Activated CD4-positive, alpha-beta T cell treated with anti-CD3 and anti-CD28 coated beads for 36 hours (primary cell): ENCODE measurements around the gene GASK1A. TPM values are rescaled to one million over a fixed set of nuclear protein-coding genes. Genes with fewer than 3 reads are reported as not detected.

Source experiments
- ATAC-seq: fragments of 200-7000 bp; cut with Tn5 transposase; one replicate; pipeline ENCODE4 v1.10.0; 2021; ENCODE audit warnings: mild to moderate bottlenecking, moderate library complexity
- CTCF ChIA-PET: fragments of 350-600 bp; sonication (Branson Sonifier 250); formaldehyde crosslinking; loops from one replicate; lab custom pipeline; 2021; ENCODE audit warnings: antibody characterized with exemption; lab: Charles Lee
- POLR2A ChIA-PET: fragments of 350-600 bp; sonication (Branson Sonifier 250); formaldehyde crosslinking; loops from one replicate; lab custom pipeline; 2021; ENCODE audit warnings: antibody characterized with exemption, inconsistent platforms; lab: Charles Lee
- DNase-seq: peaks from one replicate; pipeline ENCODE4 v3.0.0-alpha.2; 2020
- H3K27ac Mint-ChIP-seq: one replicate; pipeline ENCODE4 v1.8.0; 2021; ENCODE audit warnings: mixed read lengths
- H3K27me3 Mint-ChIP-seq: one replicate; pipeline ENCODE4 v1.8.0; 2021; ENCODE audit warnings: mixed read lengths
- H3K36me3 Mint-ChIP-seq: one replicate; pipeline ENCODE4 v1.8.0; 2021; ENCODE audit warnings: low read depth, mixed read lengths
- H3K4me1 Mint-ChIP-seq: one replicate; pipeline ENCODE4 v1.8.0; 2021; ENCODE audit warnings: mixed read lengths
- H3K4me3 Mint-ChIP-seq: one replicate; pipeline ENCODE4 v1.8.0; 2021; ENCODE audit warnings: mild to moderate bottlenecking, moderate library complexity, mixed read lengths
- H3K9me3 Mint-ChIP-seq: one replicate; pipeline ENCODE4 v1.8.0; 2021; ENCODE audit warnings: low read depth, mixed read lengths
- intact Hi-C, 2 experiments: fragments of 100-400 bp; cut with DNase I in 1 of 2; cut with micrococcal nuclease in 1 of 2; formaldehyde crosslinking; loops; one replicate each; pipeline versions ENCODE4 v1.14.2 to v1.15.1; 2022 to 2024; cut with DNase I, micrococcal nuclease
- total RNA-seq, 2 experiments: library from RNA; stranded (reverse); gene quantifications; one replicate each; pipeline ENCODE4 v1.2.3, GENCODE V29; 2021

Gene GASK1A
- total RNA-seq, 2 experiments from 2014 or later = not detected

DNA sequence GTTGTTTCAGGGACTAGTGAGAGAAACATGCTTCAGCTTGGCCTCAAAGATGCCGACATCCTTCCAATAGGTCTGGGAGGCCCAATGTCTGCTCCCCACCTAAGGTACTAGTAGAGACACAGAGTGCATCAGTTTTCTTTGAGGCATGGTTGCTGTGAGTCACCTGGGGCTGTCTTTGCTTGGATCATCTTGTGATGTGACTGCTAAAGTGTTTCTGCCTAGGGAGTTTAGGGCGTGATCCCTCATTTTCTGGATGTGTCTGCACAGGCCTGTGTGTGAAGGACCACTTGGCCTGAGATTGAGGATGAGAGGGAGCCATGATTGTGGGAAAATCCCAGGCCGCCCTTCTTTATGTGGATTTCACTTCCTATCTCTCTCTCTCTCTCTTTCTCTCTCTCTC, 4.8 kb downstream of the GASK1A start:
- peaks cover 12% of the 10 kb centered on the region for H3K27me3 Mint-ChIP-seq
- ATAC-seq = no peak
- ChIA-PET POLR2A (no interaction called here), CTCF (no interaction called here)
- DNase-seq = no peak
- no peaks in the 10 kb centered on the region for H3K36me3 Mint-ChIP-seq
- no peaks in the 10 kb centered on the region for H3K9me3 Mint-ChIP-seq
- no peak overlapping the region for H3K4me3 Mint-ChIP-seq
- H3K27ac Mint-ChIP-seq = no peak overlapping the region
- intact Hi-C loops = no loop called here
- peaks cover 1% of the 10 kb centered on the region for H3K4me1 Mint-ChIP-seq

GRCh38 chr3:42984701-42985100, 5.6 kb downstream of the GASK1A start:
- intact Hi-C loops = no loop called here
- Mint-ChIP-seq H3K9me3 (no peaks in the 10 kb centered on the region), H3K27ac (no peak overlapping the region), H3K4me3 (no peak overlapping the region), H3K36me3 (no peaks in the 10 kb centered on the region), H3K4me1 (no peaks in the 10 kb centered on the region), H3K27me3 (peaks cover 11% of the 10 kb centered on the region)
- ChIA-PET POLR2A (no interaction called here), CTCF (interaction anchor here (1.1 kb wide), 1 partner anchor 13 kb away, joined by 3 read pairs; no protein-coding TSS in a partner anchor)
- ATAC-seq (no peak), DNase-seq (no peak)

DNA sequence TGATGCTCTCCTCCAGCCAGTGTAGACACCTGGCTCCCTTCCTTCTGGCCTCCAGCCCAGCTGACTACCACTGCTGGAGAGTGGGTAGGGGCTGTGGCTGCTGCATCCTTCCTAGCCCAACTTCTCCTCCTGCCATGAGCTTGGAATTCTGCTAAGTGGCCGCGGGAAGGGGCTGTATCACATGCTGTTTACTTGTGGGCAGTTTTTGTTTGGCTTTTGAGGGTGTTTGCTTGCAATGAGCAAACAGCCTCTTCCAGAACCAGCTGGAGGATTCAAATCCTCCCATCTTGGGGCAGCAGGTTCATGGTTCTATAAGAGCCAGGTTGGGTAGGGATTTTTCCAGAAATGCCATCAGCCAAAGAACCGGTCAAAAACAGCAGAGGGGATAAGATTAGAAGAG, 9.0 kb downstream of the GASK1A start:
- CTCF ChIA-PET = interaction anchor here (0.6 kb wide), 1 partner anchor 85 kb away, joined by 3 read pairs; no protein-coding TSS in a partner anchor
- no peaks in the 10 kb centered on the region for H3K27me3 Mint-ChIP-seq
- H3K27ac Mint-ChIP-seq = no peak overlapping the region
- H3K36me3 Mint-ChIP-seq = no peaks in the 10 kb centered on the region
- H3K9me3 Mint-ChIP-seq = no peaks in the 10 kb centered on the region
- DNase-seq (no peak), ATAC-seq (no peak)
- intact Hi-C loops = no loop called here
- POLR2A ChIA-PET = no interaction called here
- H3K4me1 Mint-ChIP-seq = no peaks in the 10 kb centered on the region
- no peak overlapping the region for H3K4me3 Mint-ChIP-seq

- H3K27ac Mint-ChIP-seq = no peak overlapping the region
- no peaks in the 10 kb centered on the region for H3K9me3 Mint-ChIP-seq
- H3K4me3 Mint-ChIP-seq = no peak overlapping the region
- ATAC-seq = no peak
- ChIA-PET CTCF (no interaction called here), POLR2A (no interaction called here)
- DNase-seq = no peak
- H3K36me3 Mint-ChIP-seq = no peaks in the 10 kb centered on the region
- no peaks in the 10 kb centered on the region for H3K4me1 Mint-ChIP-seq
- no peaks in the 10 kb centered on the region for H3K27me3 Mint-ChIP-seq
- intact Hi-C loops = no loop called here
Measured at GRCh38 chr3:42988566-42988965, 9.5 kb downstream of the GASK1A start.

DNA sequence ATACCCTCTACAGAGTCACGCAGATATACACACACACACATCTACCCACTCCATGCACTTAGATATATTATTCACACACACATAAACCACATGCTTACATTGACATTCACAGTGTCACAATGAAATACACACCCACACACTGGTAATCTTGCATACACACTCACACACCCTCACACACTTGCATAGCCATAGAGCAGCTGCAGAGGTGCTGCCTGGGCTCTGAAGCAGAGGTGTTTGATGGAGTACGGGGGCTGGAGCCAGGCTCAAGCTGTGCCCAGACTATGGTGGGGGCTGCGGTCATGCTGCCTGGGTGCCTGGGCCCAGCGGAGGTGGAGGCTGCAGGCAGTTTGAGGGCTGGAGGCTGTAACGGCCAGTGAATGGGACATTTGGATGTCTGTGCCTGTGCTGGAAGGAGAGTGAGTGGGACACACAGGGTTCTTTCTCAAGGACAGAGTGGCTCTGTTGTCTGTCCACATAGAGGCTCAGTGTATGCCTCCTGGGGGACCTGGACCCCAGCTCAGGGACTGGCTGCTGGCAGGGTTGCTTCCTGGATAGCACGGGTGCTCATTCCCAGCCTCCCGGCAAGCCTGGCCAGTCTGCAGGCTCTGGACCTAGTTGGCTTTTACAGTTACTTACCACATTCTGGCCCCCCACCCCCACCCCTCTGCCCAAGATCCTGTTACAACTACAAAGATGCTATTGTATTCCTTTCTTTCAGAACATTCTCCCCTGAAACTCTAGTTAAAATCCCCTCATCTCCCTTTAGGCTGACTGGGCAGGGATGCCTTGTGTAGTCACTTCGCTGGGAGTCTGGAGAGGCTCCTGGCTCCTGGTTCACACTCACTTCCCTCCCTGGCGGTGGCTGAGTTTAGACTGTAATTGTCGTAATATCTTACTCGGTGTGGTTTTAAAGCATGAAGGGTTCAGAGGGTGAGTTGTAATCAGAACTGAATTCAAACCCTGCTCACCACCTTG, 12.5 kb downstream of the GASK1A start:
- ATAC-seq = no peak
- no peak overlapping the region for H3K27ac Mint-ChIP-seq
- H3K36me3 Mint-ChIP-seq = no peaks in the 10 kb centered on the region
- DNase-seq = no peak
- H3K4me3 Mint-ChIP-seq = no peak overlapping the region
- intact Hi-C loops = no loop called here
- H3K27me3 Mint-ChIP-seq = no peaks in the 10 kb centered on the region
- no peaks in the 10 kb centered on the region for H3K4me1 Mint-ChIP-seq
- POLR2A ChIA-PET = no interaction called here
- CTCF ChIA-PET = interaction anchor here (0.6 kb wide), 1 partner anchor 119 kb away, joined by 3 read pairs; no protein-coding TSS in a partner anchor
- H3K9me3 Mint-ChIP-seq = no peaks in the 10 kb centered on the region

DNA sequence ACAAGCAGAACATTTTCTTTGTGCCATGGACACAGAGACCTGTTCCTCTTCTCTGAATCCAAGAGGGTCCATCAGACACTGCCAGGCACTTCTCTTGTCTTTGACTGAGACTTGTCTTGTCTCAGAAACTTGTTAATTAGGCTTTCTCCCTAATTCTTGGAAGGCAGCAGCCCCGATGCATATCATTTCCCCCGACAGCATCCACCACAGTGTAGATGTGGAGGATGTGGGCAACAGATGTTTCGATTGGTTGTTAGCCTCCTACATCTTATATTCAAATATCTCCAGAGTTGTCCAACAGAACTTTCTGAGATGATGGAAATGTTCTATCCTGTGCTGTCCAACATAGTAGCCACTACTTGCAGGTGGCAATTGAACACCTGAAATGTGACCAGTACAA, 15.5 kb downstream of the GASK1A start:
- CTCF ChIA-PET = no interaction called here
- no peaks in the 10 kb centered on the region for H3K4me1 Mint-ChIP-seq
- no peaks in the 10 kb centered on the region for H3K27me3 Mint-ChIP-seq
- ATAC-seq (no peak), DNase-seq (no peak)
- H3K4me3 Mint-ChIP-seq = no peak overlapping the region
- no peaks in the 10 kb centered on the region for H3K9me3 Mint-ChIP-seq
- intact Hi-C loops = no loop called here
- no peaks in the 10 kb centered on the region for H3K36me3 Mint-ChIP-seq
- POLR2A ChIA-PET = no interaction called here
- H3K27ac Mint-ChIP-seq = no peak overlapping the region

- no peak overlapping the region for H3K4me3 Mint-ChIP-seq
- no peak overlapping the region for H3K27ac Mint-ChIP-seq
- POLR2A ChIA-PET = no interaction called here
- CTCF ChIA-PET = no interaction called here
- H3K36me3 Mint-ChIP-seq = no peaks in the 10 kb centered on the region
- no peaks in the 10 kb centered on the region for H3K9me3 Mint-ChIP-seq
- H3K27me3 Mint-ChIP-seq = no peaks in the 10 kb centered on the region
- no peaks in the 10 kb centered on the region for H3K4me1 Mint-ChIP-seq
- intact Hi-C loops = no loop called here
- DNase-seq (no peak), ATAC-seq (no peak)
Measured at GRCh38 chr3:42996021-42996420, 16.9 kb downstream of the GASK1A start.

DNA sequence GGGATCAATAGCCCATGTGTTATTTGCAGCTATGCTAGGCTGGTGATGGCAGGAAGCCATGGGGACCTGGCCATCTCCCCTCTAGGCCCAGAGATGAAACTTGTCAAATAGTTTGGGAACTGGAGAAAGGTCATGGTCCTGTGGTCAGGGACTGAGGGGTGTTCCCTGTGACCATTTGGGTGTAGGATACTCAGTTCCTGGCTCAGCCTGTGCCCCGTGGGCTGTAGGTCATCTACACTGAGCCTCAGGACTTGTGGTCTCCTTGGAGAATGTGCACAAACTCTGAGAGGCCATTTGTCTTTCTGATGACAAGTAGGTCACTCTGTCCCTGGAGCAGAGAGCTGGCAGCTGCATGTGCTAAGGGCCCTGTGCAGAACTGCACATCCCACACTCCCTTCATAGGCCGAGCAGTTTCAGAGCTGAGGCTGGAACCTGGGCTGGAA, 17.5 kb downstream of the GASK1A start:
- ChIA-PET CTCF (no interaction called here), POLR2A (no interaction called here)
- no peak overlapping the region for H3K4me3 Mint-ChIP-seq
- no peak for DNase-seq
- no peaks in the 10 kb centered on the region for H3K27me3 Mint-ChIP-seq
- no peaks in the 10 kb centered on the region for H3K4me1 Mint-ChIP-seq
- intact Hi-C loops = no loop called here
- H3K36me3 Mint-ChIP-seq = no peaks in the 10 kb centered on the region
- ATAC-seq = no peak
- H3K9me3 Mint-ChIP-seq = no peaks in the 10 kb centered on the region
- H3K27ac Mint-ChIP-seq = no peak overlapping the region

DNA sequence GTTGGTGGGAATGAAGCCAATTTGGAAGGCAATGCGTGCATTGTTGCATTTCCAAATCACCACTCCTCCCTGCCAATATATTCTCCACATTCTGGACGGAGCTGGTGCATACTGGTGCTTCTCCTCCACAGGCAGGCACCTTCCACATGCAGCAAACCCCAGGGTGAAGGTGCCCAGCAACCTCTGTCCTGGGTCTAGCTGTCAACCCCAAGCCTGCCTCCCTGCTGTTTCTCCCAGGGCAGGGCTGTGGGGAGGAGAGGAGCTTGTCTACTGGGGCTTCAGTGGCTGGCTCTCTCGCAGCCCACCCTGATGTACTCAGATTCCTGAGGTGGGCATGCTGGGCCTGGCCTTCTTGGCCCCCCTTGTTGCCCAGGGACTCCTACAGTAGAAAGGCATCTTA, 20.1 kb downstream of the GASK1A start:
- peaks cover 5% of the 10 kb centered on the region for H3K4me1 Mint-ChIP-seq
- ChIA-PET CTCF (interaction anchor here (1.0 to 1.2 kb wide), 2 partner anchors 9 to 35 kb away, joined by 3 to 5 read pairs; no protein-coding TSS in a partner anchor), POLR2A (interaction anchor here (0.6 kb wide), 1 partner anchor 13 kb away, joined by 3 read pairs; no protein-coding TSS in a partner anchor)
- no peak for ATAC-seq
- no peaks in the 10 kb centered on the region for H3K36me3 Mint-ChIP-seq
- no peak for DNase-seq
- no peak overlapping the region for H3K27ac Mint-ChIP-seq
- no peaks in the 10 kb centered on the region for H3K27me3 Mint-ChIP-seq
- no peaks in the 10 kb centered on the region for H3K9me3 Mint-ChIP-seq
- intact Hi-C loops = no loop called here
- H3K4me3 Mint-ChIP-seq = no peak overlapping the region

GRCh38 chr3:42999632-43000031, 20.5 kb downstream of the GASK1A start:
- intact Hi-C loops = no loop called here
- H3K27ac Mint-ChIP-seq = no peak overlapping the region
- ChIA-PET POLR2A (interaction anchor here (0.6 kb wide), 1 partner anchor 13 kb away, joined by 3 read pairs; no protein-coding TSS in a partner anchor), CTCF (interaction anchor here (1.2 kb wide), 1 partner anchor 8 kb away, joined by 3 read pairs; no protein-coding TSS in a partner anchor)
- H3K4me1 Mint-ChIP-seq = peaks cover 9% of the 10 kb centered on the region
- H3K36me3 Mint-ChIP-seq = no peaks in the 10 kb centered on the region
- DNase-seq (no peak), ATAC-seq (no peak)
- H3K27me3 Mint-ChIP-seq = no peaks in the 10 kb centered on the region
- no peaks in the 10 kb centered on the region for H3K9me3 Mint-ChIP-seq
- H3K4me3 Mint-ChIP-seq = no peak overlapping the region

GRCh38 chr3:43000387-43000786, 21.3 kb downstream of the GASK1A start:
- Mint-ChIP-seq H3K4me3 (no peak overlapping the region), H3K4me1 (peaks cover 16% of the 10 kb centered on the region), H3K27me3 (no peaks in the 10 kb centered on the region), H3K36me3 (no peaks in the 10 kb centered on the region), H3K27ac (no peak overlapping the region), H3K9me3 (no peaks in the 10 kb centered on the region)
- intact Hi-C loops = no loop called here
- no peak for DNase-seq
- CTCF ChIA-PET = interaction anchor here (1.2 to 2.1 kb wide), 2 partner anchors 7 to 38 kb away, joined by 3 to 5 read pairs; no protein-coding TSS in a partner anchor
- ATAC-seq = no peak
- POLR2A ChIA-PET = no interaction called here
